Peyer's patch (tissue), 4 donors: ENCODE results near the gene TRIM4. TPM values are rescaled to one million over a fixed set of nuclear protein-coding genes. Genes with fewer than 3 reads are reported as not detected.
"Not testable (repeated sequence)": the region's sequence is repeated elsewhere in the genome, so short reads cannot be mapped to it uniquely, and the experiment has no call there.

ENCODE experiments used
- DNase-seq, 3 donors: peaks; one replicate each; pipeline ENCODE4 v3.0.0-alpha.2; 2017 to 2019
- H3K27ac ChIP-seq, 4 donors: fragments of 200-600 bp; sonication (generic); one replicate each; pipeline ENCODE4 v1.5.1; 2016 to 2019
- H3K27me3 ChIP-seq, 2 donors: fragments of 200-600 bp; sonication (generic); one replicate each; pipeline ENCODE4 v1.5.1; 2019
- H3K36me3 ChIP-seq, 3 donors: fragments of 200-600 bp; sonication (generic); one replicate each; pipeline ENCODE4 v1.5.1; 2016 to 2019
- H3K4me1 ChIP-seq, 4 donors: fragments of 200-600 bp; sonication (generic); one replicate each; pipeline ENCODE4 v1.5.1; 2016 to 2019
- H3K4me3 ChIP-seq, 4 donors: fragments of 200-600 bp; sonication (generic); 1 replicate in 3 of 4; 2 replicates in 1 of 4; pipeline ENCODE4 v1.5.1; 2016 to 2019; ENCODE audit warnings: mild to moderate bottlenecking in 1 of 4
- H3K9me3 ChIP-seq, 4 donors: fragments of 200-600 bp; sonication (generic); one replicate each; pipeline ENCODE4 v1.5.1; 2016 to 2019; ENCODE audit warnings: mild to moderate bottlenecking in 1 of 4
- POLR2A ChIP-seq, 2 donors: fragments of 450-650 bp; IDR thresholded peaks; one replicate each; pipeline ENCODE4 v1.5.1; 2017; ENCODE audit warnings: antibody characterized with exemption in 2 of 2, mild to moderate bottlenecking in 2 of 2, moderate library complexity in 2 of 2
- total RNA-seq, 4 donors: library from RNA; depleted of rRNA; stranded (reverse); fragments of >200 nt; gene quantifications; one replicate each; pipeline ENCODE4 v1.1.0, GENCODE V29; 2016
- TF ChIP-seq, protein P1 (sequence below), 6 experiments: fragments of 450-650 bp in 4 of 6; fragments of 200-600 bp in 2 of 6; sonication (generic) in 1 of 6; IDR thresholded peaks; one replicate each; pipeline ENCODE4 v1.5.1; 2017 to 2019; ENCODE audit warnings: antibody characterized with exemption in 6 of 6, mild to moderate bottlenecking in 3 of 6, moderate library complexity in 1 of 6

TRIM4 gene
- total RNA-seq: 10 to 100 TPM; 52.1 to 80.9 (median 59.9) TPM

GRCh38 chr7:99918959-99919813 lies at the start of gene TRIM4:
Gene TRIM4, minus strand, starts transcription at chr7:99919530. Its CDS starts 129 bp downstream, at chr7:99919401.
- no peaks in the 10 kb centered on the region for H3K9me3 ChIP-seq
- TF ChIP-seq, protein P1, sequence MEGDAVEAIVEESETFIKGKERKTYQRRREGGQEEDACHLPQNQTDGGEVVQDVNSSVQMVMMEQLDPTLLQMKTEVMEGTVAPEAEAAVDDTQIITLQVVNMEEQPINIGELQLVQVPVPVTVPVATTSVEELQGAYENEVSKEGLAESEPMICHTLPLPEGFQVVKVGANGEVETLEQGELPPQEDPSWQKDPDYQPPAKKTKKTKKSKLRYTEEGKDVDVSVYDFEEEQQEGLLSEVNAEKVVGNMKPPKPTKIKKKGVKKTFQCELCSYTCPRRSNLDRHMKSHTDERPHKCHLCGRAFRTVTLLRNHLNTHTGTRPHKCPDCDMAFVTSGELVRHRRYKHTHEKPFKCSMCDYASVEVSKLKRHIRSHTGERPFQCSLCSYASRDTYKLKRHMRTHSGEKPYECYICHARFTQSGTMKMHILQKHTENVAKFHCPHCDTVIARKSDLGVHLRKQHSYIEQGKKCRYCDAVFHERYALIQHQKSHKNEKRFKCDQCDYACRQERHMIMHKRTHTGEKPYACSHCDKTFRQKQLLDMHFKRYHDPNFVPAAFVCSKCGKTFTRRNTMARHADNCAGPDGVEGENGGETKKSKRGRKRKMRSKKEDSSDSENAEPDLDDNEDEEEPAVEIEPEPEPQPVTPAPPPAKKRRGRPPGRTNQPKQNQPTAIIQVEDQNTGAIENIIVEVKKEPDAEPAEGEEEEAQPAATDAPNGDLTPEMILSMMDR (IDR thresholded peaks at IDR 0.05): peak in 4 of 6 experiments; percentile 7 to 44 (median 22)
- peak; percentile 87 to 90 for TF ChIP-seq POLR2A (IDR thresholded peaks at IDR 0.05)
- no peaks in the 10 kb centered on the region for H3K27me3 ChIP-seq
- peak; percentile 90 to 97 (median 94) for DNase-seq
- peak within 1 kb of the TSS; percentile 82 to 88 (median 86) for H3K4me3 ChIP-seq
- H3K27ac ChIP-seq: peak within 1 kb of the TSS; percentile 87 to 95 (median 91)
- H3K4me1 ChIP-seq: peaks cover 0 to 27% (median 13%) of the 10 kb centered on the region in 4 donors
- H3K36me3 ChIP-seq: peaks cover 0 to 17% (median 0%) of the 10 kb centered on the region in 3 donors

DNA sequence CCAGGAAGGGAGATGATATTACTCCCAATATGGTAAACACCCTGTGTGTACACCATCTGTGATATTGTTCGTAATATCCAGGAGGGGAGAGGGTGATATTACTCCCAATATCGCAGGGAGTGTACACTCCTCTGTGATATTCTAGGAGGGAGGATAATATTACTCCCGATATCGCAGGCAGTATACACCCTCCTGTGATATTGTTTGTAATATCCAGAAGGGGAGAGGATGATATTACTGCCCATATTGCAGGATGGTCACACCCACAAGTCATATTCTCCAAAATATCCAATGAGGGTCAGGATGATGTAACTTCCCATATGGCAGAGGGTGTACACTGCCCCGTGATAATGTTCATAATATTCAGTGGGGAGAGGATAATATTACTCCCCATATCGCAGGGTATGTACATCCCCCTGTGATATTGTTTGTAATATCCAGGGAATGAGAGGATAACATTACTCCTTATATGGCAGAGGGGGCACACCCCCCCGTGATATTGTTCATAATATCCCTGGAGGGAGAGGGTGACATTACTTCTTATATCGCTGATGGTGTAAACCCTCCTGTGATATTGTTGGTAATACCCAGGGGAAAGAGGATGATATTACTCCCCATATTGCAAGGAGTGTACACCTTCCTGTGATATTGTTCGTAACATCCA lies 39.4 kb upstream of the TRIM4 start:
- DNase-seq: no peak
- H3K36me3 ChIP-seq: no peaks in the 10 kb centered on the region
- TF ChIP-seq, protein P1 (IDR thresholded peaks at IDR 0.05): no peak
- TF ChIP-seq POLR2A (IDR thresholded peaks at IDR 0.05): no peak
- H3K9me3 ChIP-seq: no peaks in the 10 kb centered on the region
- H3K4me1 ChIP-seq: no peaks in the 10 kb centered on the region
- no peaks in the 10 kb centered on the region for H3K27me3 ChIP-seq
- H3K4me3 ChIP-seq: no peak overlapping the region
- H3K27ac ChIP-seq: no peak overlapping the region

DNA sequence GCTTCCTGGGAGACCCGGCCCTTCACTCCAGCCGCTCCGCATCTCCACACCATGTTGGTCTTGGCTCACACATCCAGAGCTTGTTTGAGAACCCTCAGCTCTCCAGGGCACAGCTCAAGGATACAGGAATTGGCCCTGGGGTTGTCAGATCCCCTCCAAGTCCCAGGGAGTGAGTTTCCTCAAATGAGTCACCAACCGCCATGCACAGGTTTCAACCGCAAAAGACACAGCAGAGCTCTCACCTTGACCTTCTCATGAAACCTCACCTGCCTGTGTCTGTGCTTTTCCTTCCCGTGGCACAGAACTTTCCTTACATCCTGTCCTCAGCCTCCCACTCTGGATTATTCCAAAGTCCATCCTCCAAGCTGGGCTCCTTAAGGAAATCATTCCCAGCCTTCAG lies 35.9 kb upstream of the TRIM4 start:
- Histone ChIP-seq H3K36me3 (no peaks in the 10 kb centered on the region), H3K27me3 (no peaks in the 10 kb centered on the region), H3K27ac (no peak overlapping the region), H3K4me3 (no peak overlapping the region), H3K4me1 (no peaks in the 10 kb centered on the region), H3K9me3 (peaks cover 0 to 3% (median 0%) of the 10 kb centered on the region in 4 donors)
- DNase-seq: no peak
- TF ChIP-seq, protein P1 (IDR thresholded peaks at IDR 0.05): no peak
- TF ChIP-seq POLR2A (IDR thresholded peaks at IDR 0.05): no peak

GRCh38 chr7:99954643-99955042 lies 35.3 kb upstream of the TRIM4 start:
- not testable (repeated sequence) for H3K27ac ChIP-seq, H3K9me3 ChIP-seq, H3K4me1 ChIP-seq, H3K27me3 ChIP-seq, DNase-seq, H3K36me3 ChIP-seq, H3K4me3 ChIP-seq

GRCh38 chr7:99953649-99954048 lies 34.3 kb upstream of the TRIM4 start:
- Histone ChIP-seq H3K9me3 (peaks cover 0 to 3% (median 0%) of the 10 kb centered on the region in 4 donors), H3K36me3 (no peaks in the 10 kb centered on the region), H3K27ac (no peak overlapping the region), H3K4me3 (no peak overlapping the region), H3K4me1 (no peaks in the 10 kb centered on the region), H3K27me3 (no peaks in the 10 kb centered on the region)
- no peak for DNase-seq
- TF ChIP-seq, protein P1 (IDR thresholded peaks at IDR 0.05): no peak
- TF ChIP-seq POLR2A (IDR thresholded peaks at IDR 0.05): no peak

DNA sequence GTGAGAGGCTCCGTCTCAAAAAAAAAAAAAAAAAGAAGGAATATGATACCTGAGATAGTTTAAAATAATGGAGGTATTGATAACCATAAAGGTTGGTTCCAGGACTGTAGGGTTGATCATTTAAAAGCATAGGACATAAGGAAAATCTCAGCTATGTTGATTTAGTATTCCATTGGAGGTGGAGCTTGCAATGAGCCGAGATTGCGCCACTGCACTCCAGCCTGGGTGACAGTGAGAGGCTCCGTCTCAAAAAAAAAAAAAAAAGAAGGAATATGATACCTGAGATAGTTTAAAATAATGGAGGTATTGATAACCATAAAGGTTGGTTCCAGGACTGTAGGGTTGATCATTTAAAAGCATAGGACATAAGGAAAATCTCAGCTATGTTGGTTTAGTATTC lies 33.3 kb upstream of the TRIM4 start:
- H3K4me3 ChIP-seq, H3K27me3 ChIP-seq, H3K27ac ChIP-seq, H3K4me1 ChIP-seq, DNase-seq, H3K36me3 ChIP-seq, H3K9me3 ChIP-seq: not testable (repeated sequence)

DNA sequence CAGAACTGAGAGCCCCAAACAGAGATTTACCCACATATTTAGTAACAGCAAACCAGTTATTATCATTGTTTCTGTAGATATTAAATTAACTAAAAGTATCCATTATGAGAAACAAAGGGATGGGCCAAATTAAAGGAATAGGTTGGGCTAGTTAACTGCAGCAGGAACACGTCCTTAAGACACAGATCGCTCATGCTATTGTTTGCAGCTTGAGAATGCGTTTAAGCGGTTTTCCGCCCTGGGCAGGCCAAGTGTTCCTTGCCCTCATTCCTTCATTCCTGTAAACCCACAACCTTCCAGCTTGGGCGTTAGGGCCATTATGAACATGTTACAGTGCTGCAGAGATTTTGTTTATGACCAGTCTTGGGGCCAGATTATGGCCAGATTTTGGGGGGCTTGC lies 31.5 kb upstream of the TRIM4 start:
- not testable (repeated sequence) for H3K27ac ChIP-seq, H3K36me3 ChIP-seq, H3K4me3 ChIP-seq, H3K27me3 ChIP-seq, H3K9me3 ChIP-seq, DNase-seq, H3K4me1 ChIP-seq
